GM12875 (cell line): ENCODE measurements around the gene MED27.

ENCODE experiments used
- H3K4me3 ChIP-seq: one replicate; pipeline ENCODE4 v1.5.1; 2011; ENCODE audit warnings: low read depth, low read length, control low read depth
- CTCF ChIP-seq: IDR thresholded peaks from 2 replicates; pipeline ENCODE4 v1.5.1; 2011; ENCODE audit warnings: low read depth, mild to moderate bottlenecking, control low read depth, inconsistent platforms, low read length, moderate library complexity, borderline replicate concordance; ENCODE audit not compliant: insufficient read depth

The MED27 gene

GRCh38 chr9:131969469-131969989 lies 110.1 kb downstream of the MED27 start:
- no peak overlapping the region for H3K4me3 ChIP-seq
- no peak for TF ChIP-seq CTCF

- no peak overlapping the region for H3K4me3 ChIP-seq
- no peak for TF ChIP-seq CTCF
Measured at GRCh38 chr9:131968632-131969031, 111.0 kb downstream of the MED27 start.

GRCh38 chr9:131965841-131966240 lies 113.8 kb downstream of the MED27 start:
- no peak for TF ChIP-seq CTCF
- H3K4me3 ChIP-seq: no peak overlapping the region

GRCh38 chr9:131965103-131965502 lies 114.6 kb downstream of the MED27 start:
- no peak overlapping the region for H3K4me3 ChIP-seq
- TF ChIP-seq CTCF: no peak

GRCh38 chr9:131963072-131964030 lies 116.3 kb downstream of the MED27 start:
- H3K4me3 ChIP-seq: no peak overlapping the region
- no peak for TF ChIP-seq CTCF

GRCh38 chr9:131961496-131961880 lies 118.2 kb downstream of the MED27 start:
- no peak for TF ChIP-seq CTCF
- H3K4me3 ChIP-seq: no peak overlapping the region
